Loucy (cell line): ENCODE data around the gene OBP2A.

Experiments
- CTCF ChIP-seq: fragments of 200-600 bp; sonication (generic); conservative IDR thresholded peaks from 2 replicates; pipeline ENCODE4 v1.5.1; 2014; ENCODE audit warnings: mild to moderate bottlenecking, antibody characterized with exemption, low read length
- EZH2phosphoT487 ChIP-seq: fragments of 200-600 bp; IDR thresholded peaks from 2 replicates; pipeline ENCODE4 v1.6.1; 2018; ENCODE audit warnings: antibody characterized with exemption, mild to moderate bottlenecking, moderate library complexity, borderline replicate concordance

GRCh38 chr9:135524130-135524861 is 21.6 kb upstream of the OBP2A start:
- TF ChIP-seq CTCF (no peak), EZH2phosphoT487 (no peak)
